ENCODE results near the gene LINS1. TPM values are rescaled to one million over a fixed set of nuclear protein-coding genes. Genes with fewer than 3 reads are reported as not detected.

LINS1 gene
- total RNA-seq, 1 donor from 2014 or later = 14.5 TPM

GRCh38 chr15:100544946-100545345 lies 57.0 kb downstream of the LINS1 start:
- no peaks in the 10 kb centered on the region for H3K27me3 ChIP-seq
- no peak for DNase-seq (ENCODE audit: extremely low spot score in 2 of 2)
- no peaks in the 10 kb centered on the region for H3K9me3 ChIP-seq
- peaks cover 6% of the 10 kb centered on the region for H3K4me1 ChIP-seq
- H3K36me3 ChIP-seq = no peaks in the 10 kb centered on the region
- no peak overlapping the region for H3K4me3 ChIP-seq
- H3K27ac ChIP-seq = no peak overlapping the region
- TF ChIP-seq POLR2A (IDR thresholded peaks at IDR 0.05) (no peak), CTCF (IDR thresholded peaks at IDR 0.05) (no peak), POLR2AphosphoS5 (IDR thresholded peaks at IDR 0.05; ENCODE audit: insufficient read depth in 1 of 2, low read depth in 1 of 2) (no peak)
- intact Hi-C loops (cut with DNase I) = no loop called here

GRCh38 chr15:100544338-100544841 lies 57.6 kb downstream of the LINS1 start:
- H3K4me3 ChIP-seq = no peak overlapping the region
- intact Hi-C loops (cut with DNase I) = no loop called here
- no peak for DNase-seq (ENCODE audit: extremely low spot score in 2 of 2)
- no peaks in the 10 kb centered on the region for H3K27me3 ChIP-seq
- H3K9me3 ChIP-seq = no peaks in the 10 kb centered on the region
- H3K4me1 ChIP-seq = peaks cover 6% of the 10 kb centered on the region
- no peak for TF ChIP-seq CTCF (IDR thresholded peaks at IDR 0.05)
- TF ChIP-seq POLR2AphosphoS5 (IDR thresholded peaks at IDR 0.05; ENCODE audit: insufficient read depth in 1 of 2, low read depth in 1 of 2) = no peak
- no peak for TF ChIP-seq POLR2A (IDR thresholded peaks at IDR 0.05)
- no peaks in the 10 kb centered on the region for H3K36me3 ChIP-seq
- no peak overlapping the region for H3K27ac ChIP-seq

GRCh38 chr15:100542290-100542689 lies 59.7 kb downstream of the LINS1 start:
- no peak for DNase-seq (ENCODE audit: extremely low spot score in 2 of 2)
- intact Hi-C loops (cut with DNase I) = no loop called here
- H3K9me3 ChIP-seq = no peaks in the 10 kb centered on the region
- H3K4me3 ChIP-seq = no peak overlapping the region
- H3K36me3 ChIP-seq = no peaks in the 10 kb centered on the region
- no peak for TF ChIP-seq CTCF (IDR thresholded peaks at IDR 0.05)
- TF ChIP-seq POLR2A (IDR thresholded peaks at IDR 0.05) = no peak
- no peak for TF ChIP-seq POLR2AphosphoS5 (IDR thresholded peaks at IDR 0.05; ENCODE audit: insufficient read depth in 1 of 2, low read depth in 1 of 2)
- peaks cover 6% of the 10 kb centered on the region for H3K4me1 ChIP-seq
- no peak overlapping the region for H3K27ac ChIP-seq
- H3K27me3 ChIP-seq = no peaks in the 10 kb centered on the region

GRCh38 chr15:100537331-100537730 lies 64.7 kb downstream of the LINS1 start:
- no peaks in the 10 kb centered on the region for H3K27me3 ChIP-seq
- intact Hi-C loops (cut with DNase I) = no loop called here
- no peak for DNase-seq (ENCODE audit: extremely low spot score in 2 of 2)
- no peak overlapping the region for H3K4me3 ChIP-seq
- H3K9me3 ChIP-seq = no peaks in the 10 kb centered on the region
- peaks cover 6% of the 10 kb centered on the region for H3K4me1 ChIP-seq
- no peak overlapping the region for H3K27ac ChIP-seq
- TF ChIP-seq POLR2A (IDR thresholded peaks at IDR 0.05) (no peak), CTCF (IDR thresholded peaks at IDR 0.05) (no peak), POLR2AphosphoS5 (IDR thresholded peaks at IDR 0.05; ENCODE audit: insufficient read depth in 1 of 2, low read depth in 1 of 2) (no peak)
- no peaks in the 10 kb centered on the region for H3K36me3 ChIP-seq

GRCh38 chr15:100536733-100537132 lies 65.3 kb downstream of the LINS1 start:
- TF ChIP-seq POLR2A (IDR thresholded peaks at IDR 0.05) = no peak
- no peak for TF ChIP-seq POLR2AphosphoS5 (IDR thresholded peaks at IDR 0.05; ENCODE audit: insufficient read depth in 1 of 2, low read depth in 1 of 2)
- TF ChIP-seq CTCF (IDR thresholded peaks at IDR 0.05) = no peak
- Histone ChIP-seq H3K4me3 (no peak overlapping the region), H3K27ac (no peak overlapping the region), H3K4me1 (peaks cover 6% of the 10 kb centered on the region), H3K27me3 (no peaks in the 10 kb centered on the region), H3K36me3 (no peaks in the 10 kb centered on the region), H3K9me3 (no peaks in the 10 kb centered on the region)
- DNase-seq (ENCODE audit: extremely low spot score in 2 of 2) = no peak
- intact Hi-C loops (cut with DNase I) = no loop called here
